Tibial nerve (tissue), 4 donors: ENCODE data around the gene MUC13. TPM values are rescaled to one million over a fixed set of nuclear protein-coding genes. Genes with fewer than 3 reads are reported as not detected.
A peak's percentile ranks its signal among the peaks of the same experiment; 100 is the strongest.

ENCODE experiments used
- DNase-seq, 2 donors: peaks; one replicate each; pipeline ENCODE4 v3.0.0-alpha.2; 2019; ENCODE audit warnings: low spot score in 2 of 2
- H3K27ac ChIP-seq, 4 donors: fragments of 200-600 bp; sonication (generic) in 3 of 4; one replicate each; pipeline ENCODE4 v1.5.1; 2017 to 2019; ENCODE audit warnings: mild to moderate bottlenecking in 1 of 4
- H3K27me3 ChIP-seq, 2 donors: fragments of 200-600 bp; sonication (generic) in 1 of 2; one replicate each; pipeline versions ENCODE4 v1.5.1 to v1.6.0; 2017 to 2019
- H3K36me3 ChIP-seq, 3 donors: fragments of 200-600 bp; sonication (generic); one replicate each; pipeline ENCODE4 v1.5.1; 2018 to 2019
- H3K4me1 ChIP-seq, 4 donors: fragments of 200-600 bp; sonication (generic) in 3 of 4; one replicate each; pipeline ENCODE4 v1.5.1; 2017 to 2019
- H3K4me3 ChIP-seq, 4 donors: fragments of 200-600 bp; sonication (generic) in 3 of 4; one replicate each; pipeline ENCODE4 v1.5.1; 2017 to 2019; ENCODE audit warnings: mild to moderate bottlenecking in 1 of 4, moderate library complexity in 1 of 4
- H3K9me3 ChIP-seq, 4 donors: fragments of 200-600 bp; sonication (generic) in 3 of 4; one replicate each; pipeline ENCODE4 v1.5.1; 2017 to 2019
- EP300 ChIP-seq, 2 donors: sonication (generic); formaldehyde crosslinking; IDR thresholded peaks; one replicate each; pipeline ENCODE4 v1.6.1; 2017; ENCODE audit warnings: antibody characterized with exemption in 2 of 2, mild to moderate bottlenecking in 1 of 2
- POLR2A ChIP-seq, 2 donors: fragments of 450-650 bp; IDR thresholded peaks; one replicate each; pipeline ENCODE4 v1.6.1; 2017; ENCODE audit warnings: antibody characterized with exemption in 2 of 2, mild to moderate bottlenecking in 2 of 2, moderate library complexity in 2 of 2
- WGBS, 2 donors: methylation state at CpG; one replicate each; pipeline ENCODE4 v1.1.5; 2018; 5-methylcytosine and 5-hydroxymethylcytosine counted together
- total RNA-seq, 4 donors: library from RNA; depleted of rRNA; stranded (reverse); fragments of >200 nt; gene quantifications; one replicate each; pipeline ENCODE4 v1.1.0, GENCODE V29; 2016
- TF ChIP-seq, protein P1 (sequence below), 5 experiments: fragments of 200-600 bp in 3 of 5; fragments of 450-650 bp in 2 of 5; sonication (generic) in 3 of 5; IDR thresholded peaks; one replicate each; pipeline ENCODE4 v1.5.1; 2016 to 2019; ENCODE audit warnings: antibody characterized with exemption in 5 of 5, mild to moderate bottlenecking in 3 of 5, moderate library complexity in 2 of 5

The MUC13 gene
- not detected for total RNA-seq

DNA sequence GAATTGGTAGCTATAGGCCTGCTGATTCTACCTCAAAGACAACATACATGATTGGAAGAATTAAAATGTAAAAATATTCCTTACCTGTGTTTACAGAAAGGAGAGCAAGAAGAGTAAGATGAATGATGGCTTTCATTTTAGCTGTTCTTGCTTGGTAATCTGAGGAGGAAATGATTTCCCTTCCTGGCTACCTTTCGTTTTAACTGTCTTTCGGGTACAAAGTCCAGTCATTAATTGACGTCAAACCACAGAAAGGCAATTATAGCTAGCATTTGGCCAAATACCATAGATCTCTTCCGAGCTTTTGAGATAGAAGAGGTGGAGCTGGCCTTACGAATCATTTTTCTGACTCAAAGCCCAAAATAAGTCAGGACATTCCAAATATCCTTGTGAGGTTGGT is at the start of gene MUC13:
TSS of gene MUC13 (minus strand) at position 175 of the 400 bp plus-strand sequence. CDS start at position 136, 39 bp downstream.
- Histone ChIP-seq H3K36me3 (no peaks in the 10 kb centered on the region), H3K9me3 (no peaks in the 10 kb centered on the region), H3K27me3 (no peaks in the 10 kb centered on the region), H3K27ac (peak within 1 kb of the TSS in 1 of 4 donors; percentile 43), H3K4me1 (no peaks in the 10 kb centered on the region), H3K4me3 (peak within 1 kb of the TSS in 1 of 4 donors; percentile 29)
- DNase-seq, result no peak
- 88% methylated on average over 5 of the region's 5 CpGs for WGBS, 2 donors
- no peak for TF ChIP-seq POLR2A (IDR thresholded peaks at IDR 0.05)

GRCh38 chr3:124982855-124983254 is 48.3 kb upstream of the MUC13 start:
- Histone ChIP-seq H3K27ac (no peak overlapping the region), H3K9me3 (no peaks in the 10 kb centered on the region), H3K4me1 (peaks cover 0 to 22% (median 4%) of the 10 kb centered on the region in 4 donors), H3K4me3 (no peak overlapping the region), H3K27me3 (no peaks in the 10 kb centered on the region), H3K36me3 (peaks cover 0 to 22% (median 0%) of the 10 kb centered on the region in 3 donors)
- no peak for DNase-seq
- 87 to 93% methylated on average over 2 of the region's 2 CpGs for WGBS, 2 donors
- no peak for TF ChIP-seq EP300 (IDR thresholded peaks at IDR 0.05)
- TF ChIP-seq POLR2A (IDR thresholded peaks at IDR 0.05), result no peak
- TF ChIP-seq, protein P1, sequence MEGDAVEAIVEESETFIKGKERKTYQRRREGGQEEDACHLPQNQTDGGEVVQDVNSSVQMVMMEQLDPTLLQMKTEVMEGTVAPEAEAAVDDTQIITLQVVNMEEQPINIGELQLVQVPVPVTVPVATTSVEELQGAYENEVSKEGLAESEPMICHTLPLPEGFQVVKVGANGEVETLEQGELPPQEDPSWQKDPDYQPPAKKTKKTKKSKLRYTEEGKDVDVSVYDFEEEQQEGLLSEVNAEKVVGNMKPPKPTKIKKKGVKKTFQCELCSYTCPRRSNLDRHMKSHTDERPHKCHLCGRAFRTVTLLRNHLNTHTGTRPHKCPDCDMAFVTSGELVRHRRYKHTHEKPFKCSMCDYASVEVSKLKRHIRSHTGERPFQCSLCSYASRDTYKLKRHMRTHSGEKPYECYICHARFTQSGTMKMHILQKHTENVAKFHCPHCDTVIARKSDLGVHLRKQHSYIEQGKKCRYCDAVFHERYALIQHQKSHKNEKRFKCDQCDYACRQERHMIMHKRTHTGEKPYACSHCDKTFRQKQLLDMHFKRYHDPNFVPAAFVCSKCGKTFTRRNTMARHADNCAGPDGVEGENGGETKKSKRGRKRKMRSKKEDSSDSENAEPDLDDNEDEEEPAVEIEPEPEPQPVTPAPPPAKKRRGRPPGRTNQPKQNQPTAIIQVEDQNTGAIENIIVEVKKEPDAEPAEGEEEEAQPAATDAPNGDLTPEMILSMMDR (IDR thresholded peaks at IDR 0.05), result no peak

- DNase-seq, result no peak
- Histone ChIP-seq H3K27me3 (no peaks in the 10 kb centered on the region), H3K27ac (no peak overlapping the region), H3K4me3 (no peak overlapping the region), H3K36me3 (peaks cover 0 to 36% (median 0%) of the 10 kb centered on the region in 3 donors), H3K9me3 (no peaks in the 10 kb centered on the region), H3K4me1 (peaks cover 0 to 20% (median 4%) of the 10 kb centered on the region in 4 donors)
- WGBS, 2 donors, result 71 to 73% methylated on average over 5 of the region's 5 CpGs
- TF ChIP-seq, protein P1 (IDR thresholded peaks at IDR 0.05), result no peak
- TF ChIP-seq EP300 (IDR thresholded peaks at IDR 0.05) (no peak), POLR2A (IDR thresholded peaks at IDR 0.05) (no peak)
Measured at GRCh38 chr3:124981472-124981871, 46.9 kb upstream of the MUC13 start.

DNA sequence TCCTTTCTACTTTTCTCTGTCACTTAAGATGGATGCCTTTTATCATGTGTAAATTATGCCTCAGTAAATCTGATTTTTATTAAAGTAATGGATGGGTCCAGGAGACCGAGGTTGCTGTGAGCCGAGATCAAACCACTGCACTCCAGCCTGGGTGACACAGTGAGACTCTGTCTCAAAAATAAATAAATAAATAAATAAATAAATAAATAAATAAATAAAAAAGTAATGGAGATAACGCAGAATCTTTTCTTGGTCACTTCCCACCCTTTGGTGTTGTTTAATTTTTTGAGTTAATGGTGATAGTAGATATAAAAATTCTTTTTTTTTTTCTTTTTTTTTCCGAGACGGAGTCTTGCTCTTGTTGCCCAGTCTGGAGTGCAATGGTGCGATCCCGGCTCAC is 44.1 kb upstream of the MUC13 start:
- no peak overlapping the region for H3K27ac ChIP-seq
- WGBS, 2 donors, result 95 to 96% methylated on average over 7 of the region's 7 CpGs
- no peak for DNase-seq
- H3K4me1 ChIP-seq, result no peaks in the 10 kb centered on the region
- peaks cover 0 to 48% (median 0%) of the 10 kb centered on the region in 3 donors for H3K36me3 ChIP-seq
- TF ChIP-seq, protein P1 (IDR thresholded peaks at IDR 0.05), result no peak
- TF ChIP-seq EP300 (IDR thresholded peaks at IDR 0.05) (no peak), POLR2A (IDR thresholded peaks at IDR 0.05) (no peak)
- H3K9me3 ChIP-seq, result no peaks in the 10 kb centered on the region
- no peaks in the 10 kb centered on the region for H3K27me3 ChIP-seq
- no peak overlapping the region for H3K4me3 ChIP-seq

GRCh38 chr3:124976383-124976782 is 41.8 kb upstream of the MUC13 start:
- H3K27ac ChIP-seq, result no peak overlapping the region
- H3K4me1 ChIP-seq, result no peaks in the 10 kb centered on the region
- no peak for DNase-seq
- peaks cover 0 to 63% (median 0%) of the 10 kb centered on the region in 3 donors for H3K36me3 ChIP-seq
- TF ChIP-seq POLR2A (IDR thresholded peaks at IDR 0.05), result no peak
- TF ChIP-seq EP300 (IDR thresholded peaks at IDR 0.05), result no peak
- TF ChIP-seq, protein P1 (IDR thresholded peaks at IDR 0.05), result no peak
- no peaks in the 10 kb centered on the region for H3K27me3 ChIP-seq
- H3K4me3 ChIP-seq, result no peak overlapping the region
- 94 to 95% methylated on average over 6 of the region's 6 CpGs for WGBS, 2 donors
- no peaks in the 10 kb centered on the region for H3K9me3 ChIP-seq

DNA sequence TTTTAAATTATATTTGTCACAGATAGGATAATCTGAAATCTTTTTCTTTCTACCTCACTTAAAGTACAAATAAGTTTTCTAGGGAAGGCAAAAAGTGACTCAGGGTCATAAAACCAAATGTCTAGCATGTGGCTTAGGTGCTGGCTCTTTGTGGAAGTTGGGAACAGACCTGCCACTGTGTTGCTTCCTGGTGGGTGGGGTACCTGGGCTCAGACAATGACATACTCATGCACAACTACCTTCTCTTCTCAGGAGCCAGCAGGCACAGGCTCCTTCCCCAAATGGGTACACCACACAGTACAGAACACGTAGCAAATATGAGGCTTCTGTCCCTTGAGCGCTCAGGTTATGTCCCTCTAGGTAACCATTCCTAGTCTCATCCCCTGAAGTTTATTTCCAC is 40.1 kb upstream of the MUC13 start:
- Histone ChIP-seq H3K4me1 (no peaks in the 10 kb centered on the region), H3K27ac (no peak overlapping the region), H3K27me3 (no peaks in the 10 kb centered on the region), H3K9me3 (no peaks in the 10 kb centered on the region), H3K4me3 (no peak overlapping the region), H3K36me3 (peaks cover 0 to 73% (median 0%) of the 10 kb centered on the region in 3 donors)
- no peak for DNase-seq
- TF ChIP-seq POLR2A (IDR thresholded peaks at IDR 0.05), result no peak
- no peak for TF ChIP-seq EP300 (IDR thresholded peaks at IDR 0.05)
- TF ChIP-seq, protein P1 (IDR thresholded peaks at IDR 0.05), result no peak
- 94 to 100% methylated on average over 2 of the region's 2 CpGs for WGBS, 2 donors
